Measurements from ENCODE around the gene DOCK4. TPM values are rescaled to one million over a fixed set of nuclear protein-coding genes. Genes with fewer than 3 reads are reported as not detected.

The DOCK4 gene
- polyA plus RNA-seq, 2 of the 4 experiments (the other 2 are of a cell fraction): 13.7 to 15.7 TPM

GRCh38 chr7:111869280-111869679 is 336.9 kb downstream of the DOCK4 start:
- FAIRE-seq (no peak), ATAC-seq (no peak), DNase-seq (ENCODE audit: low read depth in 1 of 2, low spot score in 1 of 2) (no peak)
- Histone ChIP-seq H3K27ac (no peak overlapping the region), H3K4me1 (peaks cover 10% of the 10 kb centered on the region; the same call in 2 of the 3 replicates), H3K9me3 (no peaks in the 10 kb centered on the region), H3K4me2 (no peak overlapping the region), H3K4me3 (no peak overlapping the region)
- TF ChIP-seq POLR2A (IDR thresholded peaks at IDR 0.05; ENCODE audit: low read length) (no peak), SREBF2 (IDR thresholded peaks at IDR 0.05) (no peak), MAX (IDR thresholded peaks at IDR 0.05) (no peak), CBX8 (IDR thresholded peaks at IDR 0.05) (no peak), ELK1 (IDR thresholded peaks at IDR 0.05; ENCODE audit: low read depth, low read length) (no peak), PHF8 (IDR thresholded peaks at IDR 0.05; ENCODE audit: borderline replicate concordance, low read depth) (no peak), RAD21 (conservative IDR thresholded peaks at IDR 0.05 in 1 of 2, IDR thresholded peaks at IDR 0.05 in 1 of 2) (no peak), TP53 (CRISPR knock-in tag; IDR thresholded peaks at IDR 0.05) (no peak), HES2 (IDR thresholded peaks at IDR 0.05) (no peak), CHD4 (IDR thresholded peaks at IDR 0.05; ENCODE audit: borderline replicate concordance) (no peak), ZSCAN20 (CRISPR knock-in tag; IDR thresholded peaks at IDR 0.05) (no peak), ZC3H11A (IDR thresholded peaks at IDR 0.05) (no peak), HOXB5 (CRISPR knock-in tag; IDR thresholded peaks at IDR 0.05) (no peak), FOSB (CRISPR knock-in tag; IDR thresholded peaks at IDR 0.05) (no peak), GATA3 (IDR thresholded peaks at IDR 0.05; ENCODE audit: borderline replicate concordance) (no peak)
- TF ChIP-seq, protein P1, sequence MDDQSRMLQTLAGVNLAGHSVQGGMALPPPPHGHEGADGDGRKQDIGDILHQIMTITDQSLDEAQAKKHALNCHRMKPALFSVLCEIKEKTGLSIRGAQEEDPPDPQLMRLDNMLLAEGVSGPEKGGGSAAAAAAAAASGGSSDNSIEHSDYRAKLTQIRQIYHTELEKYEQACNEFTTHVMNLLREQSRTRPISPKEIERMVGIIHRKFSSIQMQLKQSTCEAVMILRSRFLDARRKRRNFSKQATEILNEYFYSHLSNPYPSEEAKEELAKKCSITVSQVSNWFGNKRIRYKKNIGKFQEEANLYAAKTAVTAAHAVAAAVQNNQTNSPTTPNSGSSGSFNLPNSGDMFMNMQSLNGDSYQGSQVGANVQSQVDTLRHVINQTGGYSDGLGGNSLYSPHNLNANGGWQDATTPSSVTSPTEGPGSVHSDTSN (IDR thresholded peaks at IDR 0.05): no peak
- 97% methylated on average over 3 of the region's 3 CpGs for WGBS (ENCODE audit: missing lambda C conversion rate)
- ChIA-PET CTCF (interaction anchor here (0.8 kb wide), 1 partner anchor 237 kb away, joined by 3 read pairs; no protein-coding TSS in a partner anchor), POLR2A (no interaction called here)

DNA sequence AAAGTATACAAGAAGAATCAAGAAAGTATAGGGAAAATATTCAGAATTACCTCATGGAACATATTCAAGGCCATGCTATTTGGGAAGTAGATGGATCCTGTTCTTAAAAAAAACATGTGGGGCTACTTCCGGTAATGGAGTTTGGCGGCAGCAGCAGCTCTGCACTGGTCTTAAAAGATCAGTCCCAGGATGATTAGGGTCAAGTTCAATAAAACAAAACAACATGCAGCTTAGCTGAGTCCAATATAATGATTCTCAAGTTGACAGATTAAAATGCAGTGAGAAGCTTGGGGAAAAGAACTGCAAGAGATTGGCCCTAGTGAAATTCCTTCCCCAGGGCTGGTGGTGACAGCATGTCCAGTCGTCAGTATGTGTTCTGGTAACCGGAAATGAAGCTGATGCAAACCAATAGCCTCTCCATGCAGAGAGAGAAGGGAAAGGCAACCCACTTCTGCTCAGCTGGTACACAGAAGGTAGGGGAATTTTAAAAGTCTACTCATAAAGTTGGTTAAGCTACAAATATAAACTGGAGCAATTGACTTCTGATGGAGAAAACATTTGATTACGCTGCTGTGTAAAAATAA is 338.8 kb downstream of the DOCK4 start:
- H3K27ac ChIP-seq: no peak overlapping the region
- WGBS (ENCODE audit: missing lambda C conversion rate): 94% methylated on average over 5 of the region's 5 CpGs
- ChIA-PET POLR2A (no interaction called here), CTCF (interaction anchor here (0.7 to 1.5 kb wide), 3 partner anchors 9 to 104 kb away, joined by 3 to 4 read pairs (median 3); no protein-coding TSS in a partner anchor)
- no peak for DNase-seq (ENCODE audit: low read depth in 1 of 2, low spot score in 1 of 2)
- no peak overlapping the region for H3K4me2 ChIP-seq
- H3K9me3 ChIP-seq: no peaks in the 10 kb centered on the region
- no peak for FAIRE-seq
- no peak for ATAC-seq
- H3K4me1 ChIP-seq: peaks cover 3% of the 10 kb centered on the region; the same call in 1 of the 3 replicates
- H3K4me3 ChIP-seq: no peak overlapping the region
- no peak for TF ChIP-seq RFX5 (IDR thresholded peaks at IDR 0.05)
- TF ChIP-seq ZC3H11A (IDR thresholded peaks at IDR 0.05): no peak
- no peak for TF ChIP-seq HOXA7 (CRISPR knock-in tag; IDR thresholded peaks at IDR 0.05)
- TF ChIP-seq RARB (CRISPR knock-in tag; IDR thresholded peaks at IDR 0.05): no peak
- no peak for TF ChIP-seq POLR2A (IDR thresholded peaks at IDR 0.05; ENCODE audit: low read length)

GRCh38 chr7:111866787-111867186 is 339.4 kb downstream of the DOCK4 start:
- H3K9me3 ChIP-seq: no peaks in the 10 kb centered on the region
- FAIRE-seq: no peak
- peaks cover 3% of the 10 kb centered on the region; the same call in 1 of the 3 replicates for H3K4me1 ChIP-seq
- no peak overlapping the region for H3K27ac ChIP-seq
- ChIA-PET POLR2A (no interaction called here), CTCF (interaction anchor here (1.5 kb wide), 1 partner anchor 103 kb away, joined by 3 read pairs; no protein-coding TSS in a partner anchor)
- DNase-seq (ENCODE audit: low read depth in 1 of 2, low spot score in 1 of 2): no peak
- WGBS (ENCODE audit: missing lambda C conversion rate): 95% methylated on average over 2 of the region's 2 CpGs
- TF ChIP-seq RAD21 (conservative IDR thresholded peaks at IDR 0.05 in 1 of 2, IDR thresholded peaks at IDR 0.05 in 1 of 2): no peak
- no peak for TF ChIP-seq CHD4 (IDR thresholded peaks at IDR 0.05; ENCODE audit: borderline replicate concordance)
- TF ChIP-seq, protein P2, sequence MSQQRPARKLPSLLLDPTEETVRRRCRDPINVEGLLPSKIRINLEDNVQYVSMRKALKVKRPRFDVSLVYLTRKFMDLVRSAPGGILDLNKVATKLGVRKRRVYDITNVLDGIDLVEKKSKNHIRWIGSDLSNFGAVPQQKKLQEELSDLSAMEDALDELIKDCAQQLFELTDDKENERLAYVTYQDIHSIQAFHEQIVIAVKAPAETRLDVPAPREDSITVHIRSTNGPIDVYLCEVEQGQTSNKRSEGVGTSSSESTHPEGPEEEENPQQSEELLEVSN (IDR thresholded peaks at IDR 0.05; ENCODE audit: borderline replicate concordance, low read depth): no peak
- no peak for TF ChIP-seq EP300 (IDR thresholded peaks at IDR 0.05)
- no peak for TF ChIP-seq HES2 (IDR thresholded peaks at IDR 0.05)
- TF ChIP-seq POLR2A (IDR thresholded peaks at IDR 0.05; ENCODE audit: low read length): no peak
- TF ChIP-seq ZNF302 (CRISPR knock-in tag; IDR thresholded peaks at IDR 0.05): no peak
- TF ChIP-seq MAX (IDR thresholded peaks at IDR 0.05): no peak
- no peak for TF ChIP-seq FOSL2 (IDR thresholded peaks at IDR 0.05)
- no peak for TF ChIP-seq FOSL2 (CRISPR knock-in tag; IDR thresholded peaks at IDR 0.05)
- TF ChIP-seq, protein P3, sequence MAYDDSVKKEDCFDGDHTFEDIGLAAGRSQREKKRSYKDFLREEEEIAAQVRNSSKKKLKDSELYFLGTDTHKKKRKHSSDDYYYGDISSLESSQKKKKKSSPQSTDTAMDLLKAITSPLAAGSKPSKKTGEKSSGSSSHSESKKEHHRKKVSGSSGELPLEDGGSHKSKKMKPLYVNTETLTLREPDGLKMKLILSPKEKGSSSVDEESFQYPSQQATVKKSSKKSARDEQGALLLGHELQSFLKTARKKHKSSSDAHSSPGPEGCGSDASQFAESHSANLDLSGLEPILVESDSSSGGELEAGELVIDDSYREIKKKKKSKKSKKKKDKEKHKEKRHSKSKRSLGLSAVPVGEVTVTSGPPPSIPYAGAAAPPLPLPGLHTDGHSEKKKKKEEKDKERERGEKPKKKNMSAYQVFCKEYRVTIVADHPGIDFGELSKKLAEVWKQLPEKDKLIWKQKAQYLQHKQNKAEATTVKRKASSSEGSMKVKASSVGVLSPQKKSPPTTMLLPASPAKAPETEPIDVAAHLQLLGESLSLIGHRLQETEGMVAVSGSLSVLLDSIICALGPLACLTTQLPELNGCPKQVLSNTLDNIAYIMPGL (CRISPR knock-in tag; IDR thresholded peaks at IDR 0.05; ENCODE audit: borderline replicate concordance): no peak
- TF ChIP-seq ZSCAN20 (CRISPR knock-in tag; IDR thresholded peaks at IDR 0.05): no peak
- H3K4me3 ChIP-seq: no peak overlapping the region
- ATAC-seq: no peak
- H3K4me2 ChIP-seq: no peak overlapping the region
